ENCODE data around the gene PVR.

DNA sequence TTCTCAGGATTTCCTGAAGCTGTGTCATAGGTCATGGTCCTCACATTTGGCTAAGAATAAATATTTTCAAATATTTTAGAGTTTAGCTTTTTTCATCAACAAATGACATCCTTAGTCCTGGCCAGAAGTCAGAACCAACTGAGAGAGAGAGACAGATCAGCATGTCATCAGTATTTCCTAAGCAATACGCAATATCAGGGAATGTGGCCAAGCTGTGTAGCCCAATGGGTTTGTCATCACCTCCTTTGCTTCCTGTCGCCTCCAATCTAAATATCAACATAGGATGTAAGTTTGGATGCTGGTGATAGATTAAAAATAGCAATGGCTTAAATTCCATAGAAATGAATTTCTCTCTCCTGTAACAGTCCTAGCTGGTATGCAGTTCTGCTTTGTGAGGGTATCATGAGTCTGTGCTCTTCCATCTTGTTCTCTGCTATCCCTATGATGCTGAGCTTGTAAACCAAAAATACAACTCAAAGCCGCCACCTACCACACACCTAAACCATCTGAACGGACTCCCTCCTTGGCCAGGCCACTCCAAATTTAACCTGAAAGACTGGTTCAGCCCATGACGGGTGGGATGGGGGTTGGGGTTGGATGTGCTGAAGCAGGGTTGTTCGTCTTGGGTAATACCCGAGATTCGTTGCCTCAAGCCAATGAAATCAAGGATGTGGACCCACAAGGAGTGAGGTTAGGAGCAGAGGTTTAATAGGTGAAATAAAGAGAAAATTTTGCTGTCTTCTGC lies 40.3 kb upstream of the PVR start:
- TF ChIP-seq, protein P1, sequence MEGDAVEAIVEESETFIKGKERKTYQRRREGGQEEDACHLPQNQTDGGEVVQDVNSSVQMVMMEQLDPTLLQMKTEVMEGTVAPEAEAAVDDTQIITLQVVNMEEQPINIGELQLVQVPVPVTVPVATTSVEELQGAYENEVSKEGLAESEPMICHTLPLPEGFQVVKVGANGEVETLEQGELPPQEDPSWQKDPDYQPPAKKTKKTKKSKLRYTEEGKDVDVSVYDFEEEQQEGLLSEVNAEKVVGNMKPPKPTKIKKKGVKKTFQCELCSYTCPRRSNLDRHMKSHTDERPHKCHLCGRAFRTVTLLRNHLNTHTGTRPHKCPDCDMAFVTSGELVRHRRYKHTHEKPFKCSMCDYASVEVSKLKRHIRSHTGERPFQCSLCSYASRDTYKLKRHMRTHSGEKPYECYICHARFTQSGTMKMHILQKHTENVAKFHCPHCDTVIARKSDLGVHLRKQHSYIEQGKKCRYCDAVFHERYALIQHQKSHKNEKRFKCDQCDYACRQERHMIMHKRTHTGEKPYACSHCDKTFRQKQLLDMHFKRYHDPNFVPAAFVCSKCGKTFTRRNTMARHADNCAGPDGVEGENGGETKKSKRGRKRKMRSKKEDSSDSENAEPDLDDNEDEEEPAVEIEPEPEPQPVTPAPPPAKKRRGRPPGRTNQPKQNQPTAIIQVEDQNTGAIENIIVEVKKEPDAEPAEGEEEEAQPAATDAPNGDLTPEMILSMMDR (IDR thresholded peaks at IDR 0.05), result no peak
- TF ChIP-seq, protein P2, sequence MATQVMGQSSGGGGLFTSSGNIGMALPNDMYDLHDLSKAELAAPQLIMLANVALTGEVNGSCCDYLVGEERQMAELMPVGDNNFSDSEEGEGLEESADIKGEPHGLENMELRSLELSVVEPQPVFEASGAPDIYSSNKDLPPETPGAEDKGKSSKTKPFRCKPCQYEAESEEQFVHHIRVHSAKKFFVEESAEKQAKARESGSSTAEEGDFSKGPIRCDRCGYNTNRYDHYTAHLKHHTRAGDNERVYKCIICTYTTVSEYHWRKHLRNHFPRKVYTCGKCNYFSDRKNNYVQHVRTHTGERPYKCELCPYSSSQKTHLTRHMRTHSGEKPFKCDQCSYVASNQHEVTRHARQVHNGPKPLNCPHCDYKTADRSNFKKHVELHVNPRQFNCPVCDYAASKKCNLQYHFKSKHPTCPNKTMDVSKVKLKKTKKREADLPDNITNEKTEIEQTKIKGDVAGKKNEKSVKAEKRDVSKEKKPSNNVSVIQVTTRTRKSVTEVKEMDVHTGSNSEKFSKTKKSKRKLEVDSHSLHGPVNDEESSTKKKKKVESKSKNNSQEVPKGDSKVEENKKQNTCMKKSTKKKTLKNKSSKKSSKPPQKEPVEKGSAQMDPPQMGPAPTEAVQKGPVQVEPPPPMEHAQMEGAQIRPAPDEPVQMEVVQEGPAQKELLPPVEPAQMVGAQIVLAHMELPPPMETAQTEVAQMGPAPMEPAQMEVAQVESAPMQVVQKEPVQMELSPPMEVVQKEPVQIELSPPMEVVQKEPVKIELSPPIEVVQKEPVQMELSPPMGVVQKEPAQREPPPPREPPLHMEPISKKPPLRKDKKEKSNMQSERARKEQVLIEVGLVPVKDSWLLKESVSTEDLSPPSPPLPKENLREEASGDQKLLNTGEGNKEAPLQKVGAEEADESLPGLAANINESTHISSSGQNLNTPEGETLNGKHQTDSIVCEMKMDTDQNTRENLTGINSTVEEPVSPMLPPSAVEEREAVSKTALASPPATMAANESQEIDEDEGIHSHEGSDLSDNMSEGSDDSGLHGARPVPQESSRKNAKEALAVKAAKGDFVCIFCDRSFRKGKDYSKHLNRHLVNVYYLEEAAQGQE (IDR thresholded peaks at IDR 0.05; ENCODE audit: insufficient read depth in 1 of 2, low read depth in 2 of 2, low read length in 1 of 2), result no peak
- TF ChIP-seq POLR2AphosphoS5 (IDR thresholded peaks at IDR 0.05; ENCODE audit: low read depth, low read length), result no peak
- TF ChIP-seq TCF7L2 (IDR thresholded peaks at IDR 0.05; ENCODE audit: low read depth, low read length), result no peak
- TF ChIP-seq SIN3A (IDR thresholded peaks at IDR 0.05; ENCODE audit: borderline replicate concordance, insufficient read depth, low read depth, low read length), result no peak

Data from Panc1 (cell line).